Activated naive CD4-positive, alpha-beta T cell treated with anti-CD3 and anti-CD28 coated beads, Interleukin-2, amount 50 U/mL, for 16 hours (primary cell): ENCODE results near the gene ST6GALNAC2.
"Not testable (repeated sequence)": the region's sequence is repeated elsewhere in the genome, so short reads cannot be mapped to it uniquely, and the experiment has no call there.

Source experiments
- DNase-seq: peaks from one replicate; pipeline ENCODE4 v3.0.0-alpha.2; 2020

ST6GALNAC2 gene

DNA sequence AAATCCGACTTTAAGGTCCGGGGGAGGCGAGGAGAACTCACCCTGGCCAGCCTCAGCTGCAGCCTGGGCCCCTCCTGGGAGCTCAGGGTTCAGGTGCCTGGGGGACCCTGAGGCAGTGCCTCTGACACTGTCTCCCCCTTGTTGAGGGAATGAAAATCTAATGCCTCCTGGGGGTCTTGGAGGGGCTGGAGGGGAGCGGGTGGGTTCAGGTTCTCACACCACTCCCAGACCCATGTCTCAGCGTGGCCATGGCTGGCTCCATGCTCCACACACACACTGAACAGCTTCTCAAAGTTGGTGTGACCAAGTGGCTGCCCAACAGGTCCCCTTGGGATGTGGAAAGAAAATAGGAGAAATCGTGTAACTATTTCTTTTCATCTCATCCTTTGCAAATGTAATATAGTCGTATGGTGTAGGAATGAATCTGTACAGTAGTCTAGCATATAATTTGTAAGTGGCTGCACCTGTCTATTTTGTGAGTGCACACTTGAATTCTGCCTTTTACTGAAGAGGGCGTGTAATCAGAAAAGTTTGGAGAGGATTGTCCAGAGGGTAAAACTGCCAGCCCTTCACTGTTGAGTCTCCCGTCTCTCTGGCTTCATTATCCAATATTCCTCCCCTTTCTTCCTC is 46.6 kb downstream of the ST6GALNAC2 start:
- DNase-seq: no peak

DNA sequence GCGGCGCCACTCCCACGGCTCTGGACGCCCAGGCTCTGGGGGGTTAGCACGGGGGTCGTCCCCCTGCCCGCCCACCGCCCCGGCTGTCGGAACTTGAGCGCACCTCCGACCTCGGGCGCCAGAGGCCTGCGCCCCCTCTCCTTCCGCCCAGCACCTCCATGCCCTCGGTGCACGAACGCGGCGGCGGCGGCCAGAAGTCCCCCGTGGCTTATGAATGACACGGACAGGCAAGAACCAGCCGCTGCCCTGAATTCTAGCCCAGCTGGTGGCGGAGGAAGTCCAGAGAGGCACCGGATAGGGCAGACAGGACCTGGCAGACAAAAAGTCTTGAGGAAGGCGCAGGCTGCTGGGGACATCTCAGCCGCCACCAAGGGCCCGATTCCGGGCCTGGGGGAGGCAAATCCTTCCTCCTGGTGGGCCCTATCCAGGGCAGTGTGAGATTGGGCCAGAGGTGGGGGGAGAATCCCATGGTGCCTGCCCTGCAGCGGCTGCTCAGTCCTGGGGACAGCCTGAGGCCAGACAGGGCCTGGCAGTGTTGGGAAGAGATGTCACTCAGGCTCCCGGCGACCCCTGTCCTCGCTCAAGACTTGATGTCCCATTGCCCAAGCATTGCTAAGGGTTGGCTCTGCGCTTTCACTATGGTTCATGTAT is 47.3 kb downstream of the ST6GALNAC2 start:
- DNase-seq: no peak

DNA sequence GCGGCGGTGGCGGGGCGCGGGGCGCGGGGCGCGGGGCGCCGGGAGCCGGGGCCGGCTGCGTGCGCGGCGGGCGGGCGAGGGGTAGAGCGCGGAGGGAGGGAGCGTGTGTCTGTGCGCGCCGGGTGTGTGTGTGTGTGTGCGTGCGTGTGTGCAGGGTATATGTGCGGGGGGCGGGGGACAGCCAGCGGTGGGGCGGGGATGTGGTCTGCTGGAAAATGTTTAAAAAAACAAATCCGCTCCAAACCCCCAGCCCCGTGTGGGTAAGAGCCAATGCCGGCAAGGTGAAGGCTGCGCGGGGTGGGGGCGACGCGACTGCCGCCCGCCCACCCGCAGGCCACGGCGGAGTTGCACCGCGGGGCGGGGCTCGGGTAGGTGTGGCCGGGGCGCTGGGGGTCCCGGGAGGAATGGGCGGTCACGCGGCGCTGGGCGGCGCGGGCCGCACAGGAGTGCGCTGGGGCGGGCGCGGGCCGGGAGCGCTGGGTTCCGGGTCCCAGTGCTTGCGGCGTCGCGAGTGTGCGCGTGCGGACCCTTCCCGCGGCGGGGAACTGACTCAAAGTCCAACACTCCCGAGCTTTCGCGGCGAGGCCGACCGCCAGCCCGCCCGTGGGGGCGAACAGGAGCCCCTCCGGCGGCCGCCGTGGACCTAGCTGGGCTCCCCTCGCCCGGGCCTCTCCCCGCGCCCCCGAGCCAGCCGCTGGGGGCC is 47.9 kb downstream of the ST6GALNAC2 start, which contains the start of gene CYGB:
Gene CYGB (minus strand): TSS at position 132 of the 703 bp plus-strand sequence. CDS start 167 bp downstream, outside the sequence.
- DNase-seq: no peak

DNA sequence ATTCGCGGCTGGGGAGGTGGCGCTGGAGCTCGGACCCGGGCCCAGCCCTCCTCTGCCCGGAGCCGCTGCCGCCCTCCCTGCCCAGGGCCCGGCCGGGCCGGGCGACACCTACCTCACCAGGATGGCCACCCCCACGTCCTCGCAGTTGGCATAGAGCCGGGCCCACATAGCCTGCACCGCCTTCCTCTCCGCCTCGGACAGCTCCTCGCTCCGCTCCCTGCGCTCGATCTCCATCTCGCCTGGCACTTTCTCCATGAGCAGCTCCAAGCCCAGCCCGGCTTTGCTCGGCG is 48.4 kb downstream of the ST6GALNAC2 start:
- DNase-seq: no peak

DNA sequence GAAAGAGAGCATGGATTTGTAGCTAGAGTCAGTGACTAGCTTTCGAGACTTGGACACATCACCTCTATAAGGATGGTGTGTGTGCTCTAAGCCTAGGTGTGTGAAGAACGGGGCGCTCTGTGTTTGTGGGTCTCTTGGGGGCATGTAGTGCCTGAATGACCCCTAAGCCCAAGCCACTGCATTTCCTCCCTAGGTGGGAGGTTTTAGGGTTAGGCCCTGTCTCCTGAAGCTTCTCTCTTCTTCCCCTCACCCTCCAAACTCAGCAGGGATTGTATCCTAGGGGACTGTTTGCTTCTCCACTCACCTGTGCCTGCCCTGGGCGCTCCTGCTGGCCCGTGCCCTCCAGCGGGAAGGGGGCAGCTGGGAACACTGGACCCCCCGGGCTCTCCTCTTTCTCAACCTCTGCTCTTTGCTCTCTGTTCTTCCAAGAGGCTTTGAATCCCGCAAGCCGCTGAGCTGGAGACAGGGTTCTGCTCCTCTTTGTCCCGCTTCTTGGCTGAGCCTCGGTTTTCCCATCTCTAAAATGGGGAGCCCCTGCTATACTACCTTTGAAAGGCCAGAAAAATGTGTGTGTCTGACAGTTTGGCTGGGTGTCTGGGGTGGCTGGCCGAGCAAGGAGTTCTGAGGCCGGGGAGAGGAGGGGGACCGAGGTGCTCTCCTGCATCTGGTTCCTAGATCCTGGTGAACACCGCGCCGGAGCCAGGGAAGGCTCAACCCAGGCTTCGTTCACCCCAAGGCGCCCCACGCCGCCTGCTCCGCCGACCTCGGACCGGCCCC is 49.0 kb downstream of the ST6GALNAC2 start:
- DNase-seq: no peak

DNA sequence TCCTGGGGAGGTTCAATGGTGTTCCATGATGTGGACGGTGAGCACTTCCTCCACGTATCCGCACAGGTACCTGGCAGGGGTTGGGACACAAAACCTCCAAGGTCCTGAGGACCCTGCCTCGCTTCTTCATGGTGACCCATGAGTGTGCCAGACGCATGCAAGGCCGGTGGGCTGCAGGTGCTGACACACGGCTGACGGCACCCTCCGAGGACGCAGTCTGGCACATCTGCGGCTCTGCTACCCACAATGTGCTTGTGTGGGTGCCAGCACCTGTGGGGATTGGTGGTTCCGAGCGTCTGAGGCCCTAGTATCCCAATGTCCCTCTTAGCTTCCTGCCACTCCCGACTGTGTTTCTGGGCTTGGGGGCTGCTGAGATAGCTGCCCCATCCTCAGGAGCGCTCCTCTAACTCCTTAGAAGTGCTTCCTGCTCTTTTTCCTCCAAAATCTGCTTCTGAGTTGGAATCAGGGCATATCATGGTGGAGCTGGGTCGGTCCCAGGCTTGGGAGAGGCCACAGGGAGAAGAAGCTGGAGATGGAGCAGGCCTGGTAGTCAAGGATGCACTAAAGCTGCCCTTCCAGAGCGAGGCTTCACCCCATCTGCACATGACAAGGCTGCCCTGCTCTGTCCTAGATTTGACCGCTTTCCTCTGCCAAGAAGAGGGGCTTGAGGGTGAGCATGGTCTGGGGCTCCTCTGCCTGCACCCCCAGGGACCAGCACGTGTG is 49.7 kb downstream of the ST6GALNAC2 start:
- peak; percentile 10 for DNase-seq

DNA sequence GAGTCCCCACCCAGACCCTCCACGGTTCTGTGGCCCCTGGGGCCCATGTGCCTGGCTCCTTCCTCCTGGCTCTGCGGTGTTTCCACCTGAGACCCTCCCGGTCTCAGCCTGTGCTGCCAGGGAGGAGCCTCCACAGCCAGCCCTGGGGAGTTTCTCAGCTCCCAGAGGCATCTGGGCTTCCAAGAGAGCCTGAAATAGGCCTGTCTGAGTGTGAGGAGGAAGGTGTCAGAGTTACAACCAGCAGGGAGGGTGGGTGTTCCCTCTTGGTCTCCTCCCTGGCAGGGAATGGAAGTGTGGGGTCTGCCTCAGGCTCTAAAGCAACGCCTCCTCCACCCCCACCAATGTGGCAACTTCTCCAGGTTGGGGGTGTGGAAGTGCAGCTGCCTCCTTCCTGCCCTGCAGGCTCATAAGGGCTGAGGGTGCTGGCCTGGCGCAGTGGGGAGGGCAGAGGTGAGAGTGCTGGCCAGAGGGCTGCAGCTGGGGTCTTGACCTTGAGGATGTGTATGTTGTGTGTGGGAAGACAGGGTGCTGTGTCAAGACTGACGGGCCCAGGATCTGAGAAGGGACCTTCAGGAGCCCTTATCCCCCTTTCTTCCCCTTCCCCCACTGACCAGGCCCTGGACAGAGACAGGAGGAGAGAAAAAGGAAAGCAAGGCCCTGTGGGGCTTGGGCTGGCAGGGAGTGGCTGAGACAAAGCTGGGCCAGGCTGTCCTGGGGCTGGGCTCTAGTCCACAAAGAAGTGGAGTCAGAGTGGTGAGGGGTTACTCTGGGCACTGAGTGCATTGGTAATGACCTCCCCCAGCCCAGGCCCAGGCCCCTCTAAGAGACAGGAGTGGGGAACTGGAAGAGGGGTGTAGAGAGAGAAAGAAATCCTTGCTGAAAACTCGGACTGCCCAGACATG is 50.6 kb downstream of the ST6GALNAC2 start:
- DNase-seq: no peak

DNA sequence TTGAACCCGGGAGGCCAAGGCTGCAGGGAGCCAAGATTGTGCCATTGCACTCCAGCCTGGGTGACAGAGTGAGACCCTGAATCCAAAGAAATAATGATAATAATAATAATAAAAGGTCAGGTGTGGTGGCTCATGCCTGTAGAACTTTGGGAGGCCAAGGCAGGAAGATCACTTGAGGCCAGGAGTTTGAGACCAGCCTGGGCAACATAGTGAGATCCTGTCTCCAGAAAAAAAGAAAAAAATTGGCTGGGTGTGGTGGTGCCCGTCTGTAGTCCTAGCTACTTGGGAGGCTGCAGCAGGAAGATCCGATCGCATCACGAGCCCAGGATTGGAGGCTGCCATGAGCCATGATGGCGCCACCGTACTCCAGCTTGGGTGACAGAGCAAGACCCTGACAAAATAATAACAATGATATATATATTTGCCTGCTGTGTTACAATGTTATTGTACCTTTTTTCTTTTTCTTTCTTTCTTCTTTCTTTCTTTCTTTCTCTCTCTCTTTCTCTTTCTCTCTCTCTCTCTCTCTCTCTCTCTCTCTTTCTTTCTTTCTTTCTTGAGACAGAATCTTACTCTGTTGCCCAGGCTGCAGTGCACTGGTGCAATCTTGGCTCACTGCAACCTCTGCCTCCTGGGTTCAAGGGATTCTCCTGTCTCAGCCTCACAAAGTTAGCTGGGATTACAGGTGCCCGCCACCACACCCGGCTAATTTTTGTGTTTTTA is 51.9 kb downstream of the ST6GALNAC2 start:
- not testable (repeated sequence) for DNase-seq

DNA sequence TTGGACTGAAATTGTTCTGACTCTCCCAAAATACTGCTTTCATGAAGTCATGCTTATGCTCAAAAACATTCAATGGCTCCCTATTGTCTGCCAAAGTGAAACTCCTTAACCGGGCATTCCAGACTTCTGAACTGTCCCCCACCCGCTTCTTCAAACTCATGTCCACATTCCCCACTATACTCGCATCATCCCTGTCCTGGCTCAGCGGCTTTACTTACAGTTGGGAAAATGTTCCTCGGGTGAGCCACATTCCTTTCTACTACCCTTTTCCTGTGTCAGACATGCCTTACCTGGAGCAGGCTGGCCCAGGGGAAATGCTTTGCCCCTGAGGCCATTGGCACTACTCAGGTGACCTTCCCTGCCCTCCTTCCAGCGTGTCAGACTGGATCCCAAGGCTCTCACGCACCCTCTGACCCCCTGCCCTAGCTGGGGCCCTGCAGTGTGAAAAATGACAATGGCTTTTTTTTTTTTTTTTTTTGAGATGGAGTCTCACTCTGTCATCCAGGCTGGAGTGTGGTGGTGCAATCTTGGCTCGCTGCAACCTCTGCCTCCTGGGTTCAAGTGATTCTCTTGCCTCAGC is 53.5 kb downstream of the ST6GALNAC2 start:
- DNase-seq: no peak

DNA sequence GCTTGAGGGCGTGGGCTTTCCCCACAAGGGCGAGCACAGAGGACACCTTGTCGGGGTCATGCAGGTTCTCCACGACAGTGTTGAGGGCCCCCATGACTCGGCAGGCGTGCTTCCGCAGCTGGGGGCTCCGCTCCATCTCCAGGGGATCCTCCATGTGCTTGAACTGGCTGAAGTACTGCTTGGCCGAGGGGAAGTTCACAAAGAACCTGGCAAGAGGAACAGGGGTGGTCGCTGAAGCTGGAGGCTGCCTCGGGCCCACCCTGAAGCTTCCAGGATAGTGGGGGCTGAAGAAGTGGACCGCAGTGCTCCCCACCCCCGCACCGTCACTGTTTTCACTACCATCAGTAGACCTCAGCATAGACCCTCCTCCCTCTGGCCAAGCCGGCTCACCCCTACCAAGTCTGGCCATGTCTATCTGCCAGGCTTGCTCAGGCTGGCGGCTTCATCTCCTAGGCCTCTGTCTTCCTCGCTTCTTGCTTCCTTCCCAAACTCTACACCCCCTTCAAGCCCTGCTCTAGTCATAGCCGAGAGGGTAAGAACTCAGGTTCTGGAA is 54.1 kb downstream of the ST6GALNAC2 start:
- DNase-seq: no peak

DNA sequence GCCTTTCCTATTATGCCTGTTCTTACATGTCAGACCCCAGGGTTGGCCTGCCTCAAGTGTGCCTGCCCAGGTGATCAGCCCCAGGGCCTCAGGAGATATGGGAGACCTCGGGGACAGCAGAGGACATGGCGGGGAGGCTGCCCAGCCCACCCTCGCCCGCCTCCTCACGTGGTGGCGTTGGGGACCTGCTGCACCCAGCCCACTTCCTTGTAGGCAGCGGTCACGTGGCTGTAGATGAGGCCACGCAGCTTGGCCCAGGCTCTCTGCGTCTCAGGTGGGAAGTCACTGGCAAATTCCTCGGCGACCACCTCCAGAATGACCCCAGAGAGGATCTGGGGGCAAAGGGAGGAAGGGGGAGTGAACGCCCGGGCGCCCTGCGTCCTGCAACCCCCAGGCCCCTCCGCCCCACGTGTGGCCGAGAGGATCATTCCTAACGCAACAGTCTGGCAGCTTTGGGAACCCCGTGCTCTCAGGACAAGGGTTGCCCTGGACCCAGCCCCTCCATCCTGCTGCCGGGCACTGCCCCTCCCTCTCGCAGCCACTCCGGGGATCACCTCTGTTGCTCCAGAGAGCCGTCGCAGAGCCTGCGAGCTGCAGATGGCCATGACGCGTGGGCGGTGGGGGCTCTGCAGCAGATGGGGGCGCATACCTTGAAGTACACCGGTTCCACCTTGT is 54.7 kb downstream of the ST6GALNAC2 start:
- no peak for DNase-seq

DNA sequence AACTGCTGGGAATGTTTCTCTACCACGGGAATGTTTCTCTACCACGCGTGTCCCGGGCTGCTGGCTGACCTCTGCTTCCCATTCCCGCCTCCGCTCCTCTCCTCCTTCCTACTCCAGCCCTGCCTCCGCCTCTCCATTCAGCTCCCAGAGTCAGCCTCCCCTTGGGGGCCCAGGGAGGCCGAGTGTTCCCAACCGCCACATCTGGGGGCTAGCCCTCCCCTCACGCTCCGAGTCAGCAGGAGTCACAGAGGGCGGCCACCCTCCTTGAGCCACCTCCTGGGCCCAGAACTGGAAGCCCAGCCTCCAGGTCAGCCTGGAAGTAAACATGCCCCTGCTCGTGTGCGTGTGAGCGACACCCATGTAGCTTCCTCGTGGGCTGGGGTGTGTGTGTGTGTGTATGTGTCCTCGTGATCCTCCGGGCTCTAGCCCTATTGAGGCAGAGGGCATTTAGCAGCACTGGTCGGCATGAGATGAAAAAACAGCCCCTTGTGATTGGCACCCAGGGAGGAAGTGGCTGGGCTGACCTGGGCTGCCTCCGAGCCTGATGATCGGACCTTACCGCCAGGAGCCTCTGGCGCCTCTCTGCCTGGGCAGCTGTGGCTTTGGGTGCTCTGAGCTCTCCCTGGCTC is 55.5 kb downstream of the ST6GALNAC2 start:
- DNase-seq: no peak

DNA sequence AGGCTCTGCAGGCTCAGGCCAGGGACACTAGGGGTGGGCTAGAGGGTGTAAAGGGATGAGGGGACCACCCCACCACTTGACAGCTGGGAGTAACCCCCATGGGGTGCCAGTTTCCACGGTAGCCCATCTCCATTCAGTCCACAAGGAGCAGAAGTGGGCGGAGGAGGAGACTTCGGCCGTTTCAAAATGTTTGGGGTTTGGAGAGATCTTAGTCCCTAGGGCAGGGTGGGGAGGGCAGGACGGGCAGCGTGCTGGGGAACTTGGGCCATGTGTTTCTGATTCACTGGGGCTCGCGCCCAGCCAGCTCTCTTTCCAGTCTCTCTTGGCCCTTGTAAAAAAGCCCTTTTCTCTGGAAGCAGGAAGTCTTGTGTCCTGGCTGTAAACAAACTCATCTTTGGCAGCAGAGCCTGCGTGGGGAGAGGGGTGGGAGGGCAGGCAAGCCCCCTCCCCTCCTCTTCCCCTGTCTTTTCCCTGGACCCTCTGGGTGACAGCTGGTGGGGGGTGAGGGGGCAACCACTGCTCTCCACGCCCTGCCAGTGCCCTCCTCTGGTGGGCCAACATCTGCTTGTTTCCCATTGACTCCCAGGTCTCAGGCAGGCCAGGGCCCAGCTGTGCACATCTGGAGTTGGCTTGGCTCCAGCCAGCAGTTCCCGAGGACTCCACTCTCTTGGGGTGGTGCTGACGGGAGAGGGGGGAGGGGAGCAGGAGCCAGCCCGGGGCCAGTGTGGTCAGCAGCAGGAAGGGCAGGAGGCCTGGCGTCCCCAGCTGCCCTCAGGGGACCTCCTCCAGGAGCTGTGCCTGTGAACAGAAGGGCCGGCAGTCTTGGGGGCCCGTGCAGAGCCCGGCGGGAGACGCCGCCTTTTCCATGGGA is 56.2 kb downstream of the ST6GALNAC2 start:
- no peak for DNase-seq

DNA sequence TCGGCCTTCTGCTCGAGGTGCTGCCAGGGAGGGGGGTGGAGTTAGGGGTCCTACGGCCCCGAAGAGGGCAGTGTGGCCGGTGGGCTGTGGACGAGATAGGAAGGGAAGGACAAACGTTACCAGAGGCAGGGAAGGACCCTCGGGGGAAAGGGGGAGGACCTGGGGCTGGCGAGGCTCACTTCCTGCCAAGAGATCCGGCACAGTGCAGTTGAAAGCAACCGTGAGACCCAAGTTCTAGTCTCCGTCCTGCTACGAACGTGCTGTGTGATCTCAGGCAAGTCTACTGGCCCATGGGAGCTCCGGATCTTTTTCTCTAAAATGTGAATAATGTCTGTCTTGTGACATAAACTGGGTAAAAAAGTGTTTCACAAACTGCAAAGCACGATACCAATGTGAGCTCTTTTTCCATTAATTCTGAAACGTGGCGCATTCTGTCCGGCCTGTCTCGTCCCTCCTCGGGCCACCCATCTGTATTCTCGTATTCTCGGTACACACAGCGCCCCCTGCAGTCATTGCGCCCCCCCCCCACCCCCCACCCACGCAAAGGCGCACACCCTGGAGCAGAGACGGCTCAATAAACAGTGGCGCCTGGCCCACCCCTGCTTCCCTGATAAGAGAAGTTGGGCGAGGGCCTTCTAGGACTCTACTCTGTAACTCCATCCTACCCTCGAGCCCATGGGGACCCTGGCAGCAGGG is 57.0 kb downstream of the ST6GALNAC2 start:
- no peak for DNase-seq

DNA sequence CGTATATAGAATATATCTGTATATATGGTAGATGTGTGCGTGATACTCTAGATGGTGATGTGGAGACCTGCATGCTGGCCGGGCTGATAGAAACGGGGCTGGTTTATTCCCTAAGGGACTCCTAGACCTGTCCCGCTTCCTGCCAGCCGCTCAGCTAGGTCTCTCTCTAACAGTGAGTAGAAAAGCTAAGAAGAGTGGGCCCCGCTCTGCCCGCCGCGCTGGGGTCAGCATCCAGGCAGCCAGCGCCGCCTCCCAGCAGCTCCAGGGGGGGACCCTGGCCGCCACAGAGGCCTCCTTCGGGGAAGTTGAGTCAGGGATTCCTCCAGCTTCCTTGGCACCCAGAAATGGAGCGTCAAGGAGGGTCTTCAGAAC is 57.5 kb downstream of the ST6GALNAC2 start:
- DNase-seq: no peak

DNA sequence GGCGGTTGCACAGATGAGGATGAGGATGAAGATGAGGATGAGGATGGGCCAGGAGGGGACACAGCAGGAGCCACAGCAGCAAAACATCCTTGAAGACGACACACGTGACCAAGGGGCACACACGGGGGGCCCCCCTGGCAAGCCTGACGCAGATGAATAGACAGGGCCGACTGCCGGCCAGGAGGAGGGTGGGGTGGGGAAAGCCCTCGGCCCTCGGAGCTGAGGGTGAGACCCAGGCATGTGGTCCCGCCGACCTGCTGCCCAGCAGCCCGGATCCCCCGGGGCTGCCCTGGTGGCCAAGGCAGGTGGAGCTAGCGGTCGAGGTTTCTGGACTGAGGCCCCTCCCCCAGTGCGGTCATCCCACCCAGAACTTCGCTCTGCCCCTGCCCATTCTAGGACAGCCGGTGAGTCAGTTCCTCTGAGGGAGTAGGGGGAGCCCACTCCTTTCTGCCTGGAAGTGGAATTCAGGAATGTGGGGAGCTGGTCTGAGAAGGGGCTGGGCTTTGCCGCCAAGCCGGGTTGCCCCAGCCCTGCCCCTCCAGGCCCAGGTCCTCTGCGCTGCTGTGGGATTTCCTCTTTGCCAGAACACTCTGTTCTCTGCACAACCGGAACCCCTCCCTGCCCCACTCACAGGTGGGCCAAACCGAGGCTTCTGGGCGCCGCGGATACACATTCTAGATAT is 58.1 kb downstream of the ST6GALNAC2 start:
- peak; percentile 40 for DNase-seq

DNA sequence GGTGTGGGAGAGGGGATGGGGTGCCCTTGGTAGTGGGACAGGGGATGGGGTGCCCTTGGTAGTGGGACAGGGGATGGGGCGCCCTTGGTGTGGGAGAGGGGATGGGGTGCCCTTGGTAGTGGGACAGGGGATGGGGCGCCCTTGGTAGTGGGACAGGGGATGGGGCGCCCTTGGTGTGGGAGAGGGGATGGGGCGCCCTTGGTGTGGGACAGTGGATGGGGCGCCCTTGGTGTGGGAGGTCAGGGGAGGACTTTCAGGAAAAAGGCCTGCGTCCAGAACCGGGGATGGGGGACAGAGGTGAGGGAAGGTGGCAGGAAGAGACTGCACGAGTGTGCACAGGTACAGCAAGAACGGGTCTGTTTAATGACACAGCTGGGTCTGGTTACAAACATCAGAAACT is 58.6 kb downstream of the ST6GALNAC2 start:
- DNase-seq: not testable (repeated sequence)
